Adrenal gland (tissue), 12 donors: ENCODE data around the gene PGA4. TPM values are rescaled to one million over a fixed set of nuclear protein-coding genes. Genes with fewer than 3 reads are reported as not detected.

Source experiments
- DNase-seq, 7 donors: peaks; one replicate each; pipeline ENCODE4 v3.0.0-alpha.2; 2019 to 2020
- H3K27ac ChIP-seq, 5 donors: fragments of 200-600 bp; sonication (generic) in 4 of 5; 1 replicate in 3 of 5; 2 replicates in 2 of 5; pipeline versions ENCODE4 v1.5.1 to v1.8.0; 2016 to 2020; ENCODE audit warnings: mild to moderate bottlenecking in 1 of 5
- H3K27me3 ChIP-seq: fragments of 200-600 bp; 2 replicates; pipeline ENCODE4 v1.8.0; 2021
- H3K36me3 ChIP-seq, 2 donors: fragments of 200-600 bp; replicated peaks in 1 of 2; 1 replicate in 1 of 2; 2 replicates in 1 of 2; pipeline versions ENCODE4 v1.5.1 to v1.8.0; 2018 to 2022
- H3K4me1 ChIP-seq, 2 donors: fragments of 200-600 bp; replicated peaks in 1 of 2; 1 replicate in 1 of 2; 2 replicates in 1 of 2; pipeline versions ENCODE4 v1.5.1 to v1.8.0; 2018 to 2021
- H3K4me3 ChIP-seq, 4 donors: fragments of 200-600 bp; sonication (generic) in 3 of 4; one replicate each; pipeline ENCODE4 v1.5.1; 2016 to 2018
- H3K9me3 ChIP-seq, 3 donors: fragments of 200-600 bp; sonication (generic) in 1 of 3; replicated peaks in 1 of 3; 1 replicate in 2 of 3; 2 replicates in 1 of 3; pipeline versions ENCODE4 v1.5.1 to v1.8.0; 2016 to 2021
- POLR2A ChIP-seq, 2 donors: fragments of 450-650 bp; IDR thresholded peaks; one replicate each; pipeline ENCODE4 v1.6.1; 2017; ENCODE audit warnings: antibody characterized with exemption in 2 of 2, mild to moderate bottlenecking in 2 of 2, moderate library complexity in 1 of 2
- WGBS, 4 donors: extraction: QIAGEN DNeasy Blood & Tissue Kit in 2 of 4; methylation state at CpG; one replicate each; pipeline versions ENCODE4 v1.1.5 to v1.1.7; 2013 to 2017; 5-methylcytosine and 5-hydroxymethylcytosine counted together
- intact Hi-C, 2 donors: fragments of 100-400 bp; cut with DNase I; formaldehyde crosslinking; loops; one replicate each; pipeline versions ENCODE4 v1.14.1 to v1.15.0; 2022 to 2023
- polyA plus RNA-seq, 3 donors: library from polyadenylated mRNA; stranded (reverse); fragments of 200-250 nt in 2 of 3; fragments of 350-450 nt in 1 of 3; fragmentation: Illumina TruSeq in 1 of 3; extraction: RNeasy Lipid Tissue Mini Kit (QIAGEN cat#74804) in 1 of 3; gene quantifications; one replicate each; pipeline ENCODE4 v1.2.3, GENCODE V29; 2013 to 2014
- total RNA-seq, 9 donors: library from RNA; depleted of rRNA in 4 of 9; stranded (reverse); fragments of >200 nt in 4 of 9; fragments of 120-200 nt in 1 of 9; fragmentation: NEBNext Ultra II Directional in 1 of 9; extraction: Animal tissue kit (Norgen Biotek cat#: 25700) in 1 of 9; gene quantifications; one replicate each; pipeline versions ENCODE4 v1.1.0 to v1.2.4, GENCODE V29; 2013 to 2023
- TF ChIP-seq, protein P1 (sequence below), 6 experiments: fragments of 450-650 bp in 4 of 6; fragments of 200-600 bp in 2 of 6; sonication (generic) in 1 of 6; IDR thresholded peaks; 1 replicate in 5 of 6; 2 replicates in 1 of 6; pipeline versions ENCODE4 v1.5.1 to v1.8.0; 2016 to 2021; ENCODE audit warnings: antibody characterized with exemption in 6 of 6, mild to moderate bottlenecking in 2 of 6, moderate library complexity in 1 of 6
- donor health status: healthy with polysubstance abuse.
- donor health status: Bipolar disorder and iron deficiency.
- donor health status: DM: yes; HTN: yes; CAD: no.
- donor health status: DM: no; HTN: no; CAD: no.
- donor health status: DM: no; HTN: no; CAD: no.
- donor health status: DM: yes; HTN: yes; CAD: no.

The PGA4 gene
- total and polyA plus RNA-seq, 12 donors, result 0.42 to 6.8 (median 1.2) TPM; not detected in 2

DNA sequence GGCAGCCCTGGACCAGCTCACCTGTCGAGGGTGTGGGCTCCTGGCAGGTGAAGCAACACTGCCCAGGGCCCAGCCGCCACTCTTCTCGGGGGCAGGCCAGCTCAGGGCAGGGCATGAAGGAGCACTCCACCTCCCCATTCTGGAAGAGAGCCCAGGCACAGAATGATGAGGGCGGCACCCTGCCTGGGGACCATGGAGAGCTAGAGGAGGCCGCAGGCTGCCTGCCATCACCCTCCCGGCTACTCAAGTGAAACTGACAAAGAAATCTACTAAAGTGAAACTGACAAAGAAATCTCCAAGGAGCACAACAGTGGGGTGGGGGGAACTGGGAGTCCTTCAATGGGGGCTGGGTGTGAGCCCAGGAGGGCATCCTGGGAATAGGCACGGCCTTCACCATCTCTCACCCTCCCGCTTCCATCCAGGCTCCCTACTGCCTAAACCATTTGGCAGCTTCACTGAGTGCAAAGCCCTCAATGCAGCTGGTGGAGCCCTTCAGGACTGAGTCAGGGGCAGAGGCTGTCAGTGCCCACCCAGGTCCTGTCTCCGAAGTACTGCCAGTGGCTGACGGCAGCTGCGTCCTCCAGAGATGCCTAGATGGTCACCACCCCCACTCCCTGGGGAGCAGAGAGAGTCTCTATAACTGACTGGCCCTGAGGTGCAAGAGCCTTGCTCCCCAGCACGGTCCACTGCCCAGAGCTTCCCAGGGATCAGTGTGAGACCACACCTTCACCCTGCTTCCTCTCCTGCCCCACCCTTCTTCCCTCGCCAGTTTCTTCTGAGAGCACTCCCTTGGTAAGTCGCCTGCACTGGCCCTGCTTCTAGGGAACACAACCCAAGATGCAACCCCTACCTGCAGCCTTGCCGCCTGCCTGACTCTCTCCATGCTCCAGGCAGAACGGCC, 51.3 kb downstream of the PGA4 start:
- H3K9me3 ChIP-seq, result no peaks in the 10 kb centered on the region
- no peak overlapping the region for H3K4me3 ChIP-seq
- H3K36me3 ChIP-seq, result no peaks in the 10 kb centered on the region
- DNase-seq, result no peak
- 83 to 89% (median 87%) methylated on average over 11 to 16 of the region's 16 CpGs for WGBS, 4 donors
- H3K27me3 ChIP-seq, result no peaks in the 10 kb centered on the region
- no peak overlapping the region for H3K27ac ChIP-seq
- intact Hi-C loops, result no loop called here
- no peak for TF ChIP-seq POLR2A (IDR thresholded peaks at IDR 0.05)
- TF ChIP-seq, protein P1, sequence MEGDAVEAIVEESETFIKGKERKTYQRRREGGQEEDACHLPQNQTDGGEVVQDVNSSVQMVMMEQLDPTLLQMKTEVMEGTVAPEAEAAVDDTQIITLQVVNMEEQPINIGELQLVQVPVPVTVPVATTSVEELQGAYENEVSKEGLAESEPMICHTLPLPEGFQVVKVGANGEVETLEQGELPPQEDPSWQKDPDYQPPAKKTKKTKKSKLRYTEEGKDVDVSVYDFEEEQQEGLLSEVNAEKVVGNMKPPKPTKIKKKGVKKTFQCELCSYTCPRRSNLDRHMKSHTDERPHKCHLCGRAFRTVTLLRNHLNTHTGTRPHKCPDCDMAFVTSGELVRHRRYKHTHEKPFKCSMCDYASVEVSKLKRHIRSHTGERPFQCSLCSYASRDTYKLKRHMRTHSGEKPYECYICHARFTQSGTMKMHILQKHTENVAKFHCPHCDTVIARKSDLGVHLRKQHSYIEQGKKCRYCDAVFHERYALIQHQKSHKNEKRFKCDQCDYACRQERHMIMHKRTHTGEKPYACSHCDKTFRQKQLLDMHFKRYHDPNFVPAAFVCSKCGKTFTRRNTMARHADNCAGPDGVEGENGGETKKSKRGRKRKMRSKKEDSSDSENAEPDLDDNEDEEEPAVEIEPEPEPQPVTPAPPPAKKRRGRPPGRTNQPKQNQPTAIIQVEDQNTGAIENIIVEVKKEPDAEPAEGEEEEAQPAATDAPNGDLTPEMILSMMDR (IDR thresholded peaks at IDR 0.05), result no peak
- no peaks in the 10 kb centered on the region for H3K4me1 ChIP-seq

DNA sequence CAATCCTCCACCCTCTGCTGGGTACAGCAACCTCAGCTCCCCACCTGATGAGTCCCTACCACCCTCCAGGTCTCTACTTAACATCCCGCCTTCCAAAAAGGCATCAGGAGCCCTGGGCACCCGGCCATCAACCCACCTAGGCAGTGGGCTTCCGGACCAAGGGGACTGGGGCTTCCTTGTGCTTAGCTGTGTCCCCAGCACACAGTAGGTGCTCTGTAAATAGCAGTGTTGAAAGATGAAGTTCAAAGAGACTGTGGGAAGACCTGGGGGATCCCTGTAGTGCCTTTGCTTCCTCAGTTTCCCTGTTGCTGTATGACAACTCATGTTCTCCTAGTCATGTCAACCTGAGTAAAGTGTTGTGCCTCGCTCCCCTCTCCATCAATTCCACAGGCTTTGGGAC, 51.9 kb downstream of the PGA4 start:
- no peak overlapping the region for H3K27ac ChIP-seq
- no peaks in the 10 kb centered on the region for H3K36me3 ChIP-seq
- TF ChIP-seq, protein P1 (IDR thresholded peaks at IDR 0.05), result no peak
- no peak for TF ChIP-seq POLR2A (IDR thresholded peaks at IDR 0.05)
- no peak overlapping the region for H3K4me3 ChIP-seq
- no peaks in the 10 kb centered on the region for H3K27me3 ChIP-seq
- 89 to 100% (median 94%) methylated on average over 4 of the region's 4 CpGs for WGBS, 4 donors
- no peaks in the 10 kb centered on the region for H3K4me1 ChIP-seq
- H3K9me3 ChIP-seq, result no peaks in the 10 kb centered on the region
- no peak for DNase-seq
- intact Hi-C loops, result no loop called here

DNA sequence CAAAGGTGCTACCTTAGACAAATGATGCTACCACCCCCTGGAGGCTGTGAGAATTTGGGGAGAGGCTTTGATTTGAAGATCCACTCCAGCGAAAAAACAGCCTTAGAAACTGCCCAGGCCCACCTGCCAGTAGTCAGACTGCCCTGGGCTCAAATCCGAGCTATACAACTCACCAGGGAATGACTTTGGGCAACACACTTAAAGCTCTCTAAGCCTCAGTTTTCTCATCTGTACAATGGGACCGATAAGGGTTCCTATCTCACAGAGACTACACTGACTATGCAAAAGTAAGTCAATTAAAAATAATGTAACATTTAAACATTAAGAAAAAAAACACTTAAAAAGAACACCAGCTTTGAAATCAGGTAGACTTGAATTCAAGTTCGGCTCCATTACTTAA, 53.0 kb downstream of the PGA4 start:
- intact Hi-C loops, result no loop called here
- 89 to 96% (median 93%) methylated on average over 4 of the region's 4 CpGs for WGBS, 4 donors

DNA sequence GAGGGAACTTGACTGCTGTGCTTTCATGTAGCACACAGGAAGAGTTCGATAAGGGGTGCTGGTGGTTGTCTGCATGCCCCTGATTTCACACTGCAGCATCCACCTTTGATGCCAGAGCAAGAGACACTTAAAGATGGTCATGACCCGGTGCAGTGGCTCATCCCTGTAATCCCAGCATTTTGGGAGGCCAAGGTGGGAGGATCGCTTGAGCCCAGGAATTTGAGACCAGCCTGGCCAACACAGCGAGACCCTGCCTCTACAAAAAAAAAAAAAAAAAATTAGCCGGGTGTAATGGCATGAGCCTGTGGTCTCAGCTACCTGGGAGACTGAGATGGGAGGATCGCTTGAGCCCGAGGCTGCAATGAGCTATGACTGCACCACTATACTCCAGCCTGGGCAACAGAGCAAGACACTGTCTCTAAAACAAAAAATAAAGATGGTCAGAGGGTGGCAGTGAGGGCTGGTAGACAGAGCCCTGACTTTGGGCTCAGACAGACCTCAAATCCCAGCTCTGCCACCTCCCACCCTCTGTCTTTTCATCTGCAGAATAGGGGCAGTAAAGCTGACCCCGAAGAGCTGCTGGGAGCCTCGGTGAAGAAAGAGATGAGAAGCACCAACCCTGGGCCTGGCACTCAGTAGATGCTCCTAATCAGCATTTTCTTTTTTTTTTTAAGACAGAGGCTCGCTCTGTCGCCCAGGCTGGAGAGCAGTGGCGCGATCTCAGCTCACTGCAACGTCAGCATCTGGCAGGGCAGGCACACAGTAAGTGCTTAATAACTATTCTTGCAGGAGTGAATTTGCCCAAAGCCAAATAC, 55.2 kb downstream of the PGA4 start:
- DNase-seq, result no peak
- H3K4me1 ChIP-seq, result no peaks in the 10 kb centered on the region
- WGBS, 4 donors, result 89 to 93% (median 91%) methylated on average over 13 to 14 of the region's 14 CpGs
- TF ChIP-seq, protein P1 (IDR thresholded peaks at IDR 0.05), result no peak
- no peak for TF ChIP-seq POLR2A (IDR thresholded peaks at IDR 0.05)
- no peaks in the 10 kb centered on the region for H3K36me3 ChIP-seq
- H3K27me3 ChIP-seq, result no peaks in the 10 kb centered on the region
- H3K9me3 ChIP-seq, result no peaks in the 10 kb centered on the region
- H3K27ac ChIP-seq, result no peak overlapping the region
- H3K4me3 ChIP-seq, result no peak overlapping the region
- intact Hi-C loops, result no loop called here

More for the DNA sequence above, 53.0 kb downstream of the PGA4 start:
- no peak overlapping the region for H3K4me3 ChIP-seq
- H3K4me1 ChIP-seq, result no peaks in the 10 kb centered on the region
- H3K36me3 ChIP-seq, result no peaks in the 10 kb centered on the region
- no peaks in the 10 kb centered on the region for H3K9me3 ChIP-seq
- no peaks in the 10 kb centered on the region for H3K27me3 ChIP-seq
- no peak overlapping the region for H3K27ac ChIP-seq
- TF ChIP-seq, protein P1 (IDR thresholded peaks at IDR 0.05), result no peak
- no peak for TF ChIP-seq POLR2A (IDR thresholded peaks at IDR 0.05)
- no peak for DNase-seq
